Temporal lobe (tissue), 1 donor: ENCODE data around the gene RGS11. TPM values are rescaled to one million over a fixed set of nuclear protein-coding genes. Genes with fewer than 3 reads are reported as not detected.

Experiments used
- total RNA-seq: library from RNA; depleted of rRNA; stranded (reverse); fragments of >200 nt; gene quantifications from one replicate; pipeline ENCODE4 v1.2.3, GENCODE V29; 2014

The RGS11 gene
- total RNA-seq, 1 donor from 2014 or later: 9.6 TPM

Other genes with a start within 250 kb of the RGS11 start
- gene POLR3K, start 222.3 kb downstream of the RGS11 start, total RNA-seq: 2.5 TPM
- 12.5 TPM for gene SNRNP25, start 222.1 kb downstream of the RGS11 start, total RNA-seq
- gene RHBDF1, start 203.3 kb downstream of the RGS11 start, total RNA-seq: 0.98 TPM
- 36.6 TPM for gene MPG, start 197.7 kb downstream of the RGS11 start, total RNA-seq
- gene NPRL3, start 137.3 kb downstream of the RGS11 start, total RNA-seq: 11.1 TPM
- not detected for gene HBZ, start 123.3 kb downstream of the RGS11 start, total RNA-seq
- 4.4 TPM for gene HBM, start 110.0 kb downstream of the RGS11 start, total RNA-seq
- 393 TPM for gene HBA2, start 103.1 kb downstream of the RGS11 start, total RNA-seq
- 167 TPM for gene HBA1, start 99.3 kb downstream of the RGS11 start, total RNA-seq
- gene HBQ1, start 95.5 kb downstream of the RGS11 start, total RNA-seq: 3.4 TPM
- gene LUC7L, start 46.5 kb downstream of the RGS11 start, total RNA-seq: 60.5 TPM
- gene FAM234A, start 41.1 kb downstream of the RGS11 start, total RNA-seq: 17.9 TPM
- 29.5 TPM for gene ARHGDIG, start 4.6 kb upstream of the RGS11 start, total RNA-seq
- 10.8 TPM for gene PDIA2, start 7.2 kb upstream of the RGS11 start, total RNA-seq
- 12.8 TPM for gene AXIN1, start 76.8 kb upstream of the RGS11 start, total RNA-seq
- gene MRPL28, start 94.6 kb upstream of the RGS11 start, total RNA-seq: 26.8 TPM
- gene PGAP6, start 106.0 kb upstream of the RGS11 start, total RNA-seq: 14.8 TPM
- gene NME4, start 121.3 kb upstream of the RGS11 start, total RNA-seq: 11.6 TPM
- 7.9 TPM for gene DECR2, start 125.9 kb upstream of the RGS11 start, total RNA-seq
- 29.0 TPM for gene RAB11FIP3, start 149.7 kb upstream of the RGS11 start, total RNA-seq